ENCODE data around the gene LYL1.

Gene LYL1

GRCh38 chr19:13092606-13093235, 9.9 kb downstream of the LYL1 start:
- no peak for DNase-seq (ENCODE audit: low read depth)

DNA sequence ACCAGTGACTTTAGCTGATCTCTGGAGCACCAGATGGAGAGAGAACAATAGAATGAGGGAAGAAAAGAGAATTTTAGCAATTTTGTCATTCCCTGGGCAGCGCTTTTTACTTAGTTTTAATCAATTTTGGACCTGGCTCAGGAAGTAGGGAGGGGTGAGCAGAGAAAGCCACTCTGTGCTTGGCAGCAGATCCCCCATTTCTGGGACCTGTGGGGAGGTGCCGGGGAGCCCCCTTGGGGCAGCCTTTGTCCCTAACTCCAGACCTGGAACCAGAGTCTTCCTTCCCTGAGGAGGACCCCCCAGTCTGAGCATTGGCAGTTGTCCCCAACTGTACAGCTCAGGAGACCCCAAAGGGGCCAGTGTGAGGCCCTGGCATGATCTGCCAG, 10.5 kb downstream of the LYL1 start:
- DNase-seq (ENCODE audit: low read depth) = no peak

DNA sequence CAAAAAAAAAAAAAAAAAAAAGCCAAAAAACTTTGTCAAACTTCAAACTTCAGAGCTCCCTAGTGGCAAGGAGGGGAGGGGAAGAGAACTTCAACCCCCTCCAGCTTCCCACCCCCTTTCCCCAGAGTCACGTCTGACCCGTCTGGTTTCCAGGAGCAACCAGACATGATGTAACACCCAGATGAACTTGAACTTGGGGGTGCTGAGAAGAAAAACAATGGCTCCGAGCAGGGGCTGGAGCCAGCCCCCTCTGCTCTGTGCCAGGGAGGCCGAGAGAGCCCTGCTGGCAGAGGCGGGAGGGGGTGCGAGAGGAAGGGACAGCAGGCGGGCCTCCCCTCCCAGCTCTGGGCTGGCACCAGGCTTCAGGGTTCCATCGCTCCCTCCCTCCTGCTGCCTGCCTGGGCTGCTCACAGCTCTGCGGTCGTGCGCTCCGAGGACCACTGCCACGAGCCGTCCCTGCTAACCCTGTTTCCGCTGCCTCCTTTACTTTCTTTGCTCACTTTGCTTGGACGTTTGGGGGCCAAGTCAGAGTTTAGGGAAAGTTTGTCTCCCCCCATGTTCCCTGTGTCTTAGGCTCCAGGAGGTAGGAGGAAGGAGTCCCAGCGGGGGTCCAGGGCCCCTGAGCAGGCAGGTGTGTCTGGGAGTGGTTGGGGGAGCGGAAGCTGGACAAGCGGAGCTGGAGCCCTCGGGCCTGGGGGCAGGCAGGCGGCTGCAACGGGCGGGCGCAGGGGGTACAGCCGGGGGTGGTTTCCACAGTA, 11.1 kb downstream of the LYL1 start:
- no peak for DNase-seq (ENCODE audit: low read depth)

DNA sequence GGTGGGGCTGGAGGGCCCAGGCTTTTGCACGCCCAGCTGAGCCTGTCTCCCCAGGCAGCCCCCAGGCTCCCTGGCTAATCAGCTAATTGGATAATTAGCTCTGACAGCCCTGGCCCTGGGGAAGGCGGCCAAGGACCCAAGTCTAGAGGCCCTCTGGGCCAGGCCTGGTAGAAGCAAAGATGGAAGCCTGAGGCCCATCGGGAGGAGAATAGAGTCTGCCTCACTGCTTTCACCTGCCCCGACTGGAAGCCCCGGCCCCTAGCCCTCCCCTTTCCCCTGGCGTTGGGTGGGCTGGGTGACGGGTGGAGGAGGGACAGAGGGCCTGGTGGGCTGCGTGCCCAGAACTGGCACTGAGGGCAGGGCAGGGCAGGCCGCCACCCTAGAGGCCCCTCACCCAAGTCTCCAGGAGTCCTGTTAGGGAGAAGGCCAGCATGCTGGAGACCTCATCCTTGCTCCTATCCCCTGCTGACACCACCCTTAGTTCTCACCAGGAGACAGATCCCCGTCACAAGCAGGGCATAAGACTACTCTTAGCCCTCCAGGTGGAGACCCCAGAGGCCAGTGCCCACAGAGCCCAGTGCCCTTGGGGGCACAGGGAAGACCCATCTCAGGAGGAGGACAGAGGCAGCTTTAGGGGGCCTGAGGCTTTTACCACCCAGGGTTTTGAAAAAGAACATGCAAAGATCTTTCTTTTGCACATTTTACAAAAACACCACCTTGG, 12.0 kb downstream of the LYL1 start:
- no peak for DNase-seq (ENCODE audit: low read depth)

- DNase-seq (ENCODE audit: low read depth) = no peak
Observed at GRCh38 chr19:13089857-13090507, 12.7 kb downstream of the LYL1 start.

GRCh38 chr19:13089139-13089856, 13.4 kb downstream of the LYL1 start:
- no peak for DNase-seq (ENCODE audit: low read depth)

GRCh38 chr19:13087795-13088537, 14.7 kb downstream of the LYL1 start:
- DNase-seq (ENCODE audit: low read depth) = no peak

DNA sequence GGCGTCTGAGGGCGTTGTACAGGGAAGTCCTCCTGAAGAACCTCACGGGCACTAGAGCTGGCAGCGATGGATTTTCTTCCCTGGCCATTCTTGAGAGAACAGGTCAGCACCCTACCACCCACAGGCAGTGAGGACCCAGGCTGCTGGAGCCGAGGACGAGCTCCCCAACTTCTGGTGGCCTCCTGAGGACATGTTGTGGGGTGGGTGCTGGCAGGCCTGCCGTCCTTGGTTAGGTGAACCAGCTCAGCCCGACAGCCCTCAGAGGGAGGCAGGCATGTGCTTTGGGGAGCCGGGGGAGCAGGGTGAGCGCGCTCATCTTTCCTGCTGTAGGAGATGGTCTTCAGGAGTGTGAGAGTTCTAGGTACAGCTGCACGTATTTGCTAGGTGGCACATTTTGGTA, 15.4 kb downstream of the LYL1 start:
- no peak for DNase-seq (ENCODE audit: low read depth)

DNA sequence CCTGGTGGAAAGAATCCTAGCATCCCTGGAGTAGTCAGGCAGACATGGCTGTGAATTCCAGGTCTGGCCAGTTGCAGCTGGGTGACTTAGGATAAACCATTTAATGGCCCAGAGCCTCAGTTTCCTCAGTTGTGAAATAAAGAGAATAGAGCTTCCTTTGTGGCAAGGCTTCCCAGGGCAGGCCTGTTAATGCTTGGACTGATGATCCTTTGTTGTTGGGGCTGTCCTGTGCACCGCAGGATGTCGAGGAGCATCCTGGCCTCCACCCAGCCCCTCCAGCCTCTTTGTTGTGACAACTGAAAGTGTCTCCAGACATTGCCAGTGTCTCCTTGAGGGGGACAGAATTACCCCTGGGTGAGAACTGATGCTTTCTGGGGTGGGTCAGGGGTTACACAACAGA, 16.3 kb downstream of the LYL1 start:
- DNase-seq (ENCODE audit: low read depth) = no peak

GRCh38 chr19:13085666-13086065, 17.0 kb downstream of the LYL1 start:
- DNase-seq (ENCODE audit: low read depth) = no peak

- no peak for DNase-seq (ENCODE audit: low read depth)
Observed at GRCh38 chr19:13083627-13084026, 19.0 kb downstream of the LYL1 start.

- DNase-seq (ENCODE audit: low read depth) = no peak
Observed at GRCh38 chr19:13083008-13083404, 19.7 kb downstream of the LYL1 start.

DNA sequence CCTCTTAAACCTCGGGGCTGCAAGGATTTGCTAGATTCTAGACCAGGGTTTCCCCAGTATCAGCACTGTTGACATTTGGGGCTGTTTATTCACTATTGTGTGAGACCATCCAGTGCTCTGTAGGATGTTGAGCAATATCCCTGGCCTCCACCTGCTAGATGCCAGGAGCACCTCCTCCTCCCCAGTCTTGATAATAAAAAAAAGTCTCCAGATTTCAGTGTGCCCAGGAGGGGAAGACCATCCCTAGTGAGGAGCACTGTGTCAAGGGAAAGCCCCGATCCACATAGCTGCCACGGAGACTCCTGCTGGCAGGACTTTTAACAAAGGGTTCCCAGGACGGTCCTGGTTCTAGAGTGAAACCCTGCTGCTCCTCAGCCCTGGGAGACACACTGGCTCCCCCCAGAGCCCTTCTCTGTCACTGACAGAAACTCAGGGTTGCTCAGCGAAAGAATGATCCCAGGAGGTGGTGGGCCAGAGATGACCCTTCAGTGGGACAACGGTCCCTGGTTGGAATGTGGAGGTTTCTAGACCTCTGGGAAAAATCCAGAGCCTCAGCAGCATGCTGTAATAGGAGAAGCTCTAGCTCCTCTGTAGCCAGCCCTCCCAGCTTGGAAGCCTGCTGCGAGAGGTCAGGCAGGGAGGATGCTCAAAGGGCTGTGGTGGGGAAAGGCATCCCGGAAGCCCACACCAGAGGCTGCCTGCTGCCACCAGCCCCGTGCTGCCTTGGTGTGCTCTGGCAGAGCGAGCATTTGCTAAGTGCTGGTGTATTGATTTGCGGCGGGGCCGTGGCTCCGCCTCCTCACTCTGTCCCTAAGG, 20.3 kb downstream of the LYL1 start:
- DNase-seq (ENCODE audit: low read depth) = no peak

DNA sequence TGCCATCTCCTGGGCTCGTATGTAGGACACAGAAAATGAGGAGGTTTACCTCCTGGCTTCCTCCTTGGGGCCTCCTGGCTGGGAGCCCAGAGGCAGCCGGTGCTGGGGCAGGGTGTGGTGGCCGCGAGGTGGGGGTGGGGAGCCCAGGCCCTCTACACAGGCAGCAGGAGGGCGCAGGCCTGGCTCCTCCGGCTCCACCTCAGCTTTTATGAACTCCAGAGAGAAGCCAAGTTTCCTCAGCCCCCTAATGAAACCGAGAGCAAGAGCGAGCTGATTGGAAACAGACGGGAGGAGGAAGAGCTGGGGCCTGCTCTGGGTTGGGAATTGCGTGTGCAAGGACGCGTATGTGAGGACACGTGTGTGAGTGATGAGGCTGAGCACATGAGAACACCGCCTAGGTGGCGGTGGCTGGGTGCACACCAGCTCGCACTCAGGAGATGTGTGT, 23.1 kb downstream of the LYL1 start:
- no peak for DNase-seq (ENCODE audit: low read depth)

DNA sequence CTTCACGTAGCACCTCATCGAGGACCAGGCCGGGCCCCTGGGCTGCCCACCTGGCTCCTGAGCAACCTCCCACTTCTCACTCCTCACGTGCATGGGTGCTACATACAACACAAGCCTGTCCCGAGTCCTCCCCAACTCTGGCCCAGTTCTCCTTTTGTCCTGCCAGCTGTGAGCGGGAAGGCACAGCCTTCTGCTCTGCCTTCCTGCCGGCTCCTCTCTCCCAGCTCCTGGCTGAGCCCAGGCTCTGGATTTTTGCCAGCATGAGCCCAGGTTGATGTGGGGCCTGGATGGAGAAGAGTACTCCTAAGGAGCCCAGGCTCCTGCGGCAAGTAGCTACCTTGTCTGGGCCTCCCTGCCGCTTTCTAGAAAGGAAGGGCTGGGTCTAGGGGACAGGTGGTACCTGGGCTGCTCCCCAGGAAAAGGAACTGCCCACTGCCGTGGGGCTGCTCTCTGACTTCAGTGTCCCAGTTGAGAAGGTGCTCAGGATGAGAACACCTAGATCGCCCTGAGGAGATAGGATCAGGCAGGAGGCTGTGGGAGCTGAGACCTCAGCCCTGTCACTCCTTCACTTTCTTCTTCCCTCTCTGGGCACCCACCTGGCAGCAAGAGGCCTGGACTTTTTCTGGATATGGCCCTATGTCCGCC, 23.6 kb downstream of the LYL1 start:
- no peak for DNase-seq (ENCODE audit: low read depth)

- DNase-seq (ENCODE audit: low read depth) = no peak
Observed at GRCh38 chr19:13078381-13078780, 24.3 kb downstream of the LYL1 start.

DNA sequence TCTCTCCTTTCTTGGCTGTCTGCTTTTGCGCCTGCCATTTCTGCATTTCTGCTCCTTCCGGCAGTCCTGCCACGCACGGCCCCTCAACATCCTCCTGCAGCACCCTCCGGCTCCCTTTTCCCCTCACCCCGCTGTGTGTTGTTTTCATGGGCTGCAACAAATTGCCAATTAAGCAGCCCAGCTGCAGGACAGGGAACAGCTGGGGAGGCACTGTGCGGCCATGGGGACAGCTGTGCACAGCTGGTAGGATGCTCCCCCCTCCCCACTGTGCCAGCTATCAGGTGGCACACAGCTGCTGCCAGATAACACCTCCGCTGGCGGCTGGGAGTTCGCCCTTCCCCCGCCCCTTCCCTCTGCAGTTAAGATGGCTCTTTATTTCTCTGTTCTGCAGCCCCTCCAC, 25.4 kb downstream of the LYL1 start:
- DNase-seq (ENCODE audit: low read depth) = no peak

GRCh38 chr19:13076787-13077186, 25.9 kb downstream of the LYL1 start:
- no peak for DNase-seq (ENCODE audit: low read depth)

DNA sequence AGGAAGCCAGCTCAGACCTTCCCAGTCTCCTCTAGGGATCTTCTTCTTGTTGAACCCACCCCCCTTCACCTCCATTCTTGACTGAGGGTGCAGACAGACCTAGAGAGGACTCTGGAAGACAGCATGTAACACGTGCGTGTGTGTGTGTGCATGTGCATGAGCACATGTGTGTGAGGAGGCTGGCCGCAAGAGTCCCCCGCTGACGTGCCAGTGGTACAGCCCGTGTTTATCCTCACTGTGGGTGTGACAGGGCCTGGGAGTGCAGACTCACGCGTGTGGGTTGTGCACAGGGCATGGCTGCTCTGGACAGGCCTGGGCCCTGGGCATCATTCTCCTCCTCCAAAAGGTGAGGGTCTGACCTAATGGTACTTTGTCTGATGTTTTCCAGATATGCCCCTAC, 26.3 kb downstream of the LYL1 start:
- DNase-seq (ENCODE audit: low read depth) = no peak

DNA sequence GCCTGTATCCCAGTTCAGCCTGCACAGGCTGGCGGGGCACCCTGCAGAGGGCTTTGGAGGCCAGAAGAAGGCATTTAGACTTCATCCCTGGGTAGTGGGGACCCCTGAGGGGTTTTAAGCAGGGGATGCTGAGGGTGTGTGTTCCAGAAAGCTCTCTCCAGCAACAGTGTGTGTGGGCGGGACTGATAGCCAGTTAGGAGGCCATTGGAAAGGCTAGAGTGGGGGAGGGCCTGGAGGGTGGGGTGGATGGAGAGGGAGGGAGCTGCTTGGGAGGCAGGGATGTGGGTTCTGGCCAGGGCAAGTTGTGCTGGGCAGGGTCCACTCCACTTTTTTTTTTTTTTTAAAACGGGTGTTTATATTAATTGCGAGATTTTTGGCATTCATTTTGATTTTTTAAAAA, 28.3 kb downstream of the LYL1 start:
- no peak for DNase-seq (ENCODE audit: low read depth)
